ENCODE measurements around the gene ABCB8.
A peak's percentile ranks its signal among the peaks of the same experiment; 100 is the strongest.

- TF ChIP-seq HCFC1 (IDR thresholded peaks at IDR 0.05; ENCODE audit: low read depth, low read length) (no peak), ZNF140 (CRISPR knock-in tag; IDR thresholded peaks at IDR 0.05) (no peak), ZNF274 (IDR thresholded peaks at IDR 0.05; ENCODE audit: borderline replicate concordance, low read depth, low read length) (no peak), XRCC5 (IDR thresholded peaks at IDR 0.05; ENCODE audit: low read depth, low read length) (no peak; the same call in 1 of the 2 replicates), CTCF (IDR thresholded peaks at IDR 0.05 in 2 of 3, conservative IDR thresholded peaks at IDR 0.05 in 1 of 3; ENCODE audit: insufficient read depth in 2 of 3, low read depth in 1 of 3, low read length in 3 of 3) (peak; percentile 41 to 59 (median 52); a peak in 4 of 6 replicates), CBFB (CRISPR knock-in tag; IDR thresholded peaks at IDR 0.05) (no peak), SP1 (CRISPR knock-in tag; IDR thresholded peaks at IDR 0.05) (no peak)
- TF ChIP-seq, protein P1, sequence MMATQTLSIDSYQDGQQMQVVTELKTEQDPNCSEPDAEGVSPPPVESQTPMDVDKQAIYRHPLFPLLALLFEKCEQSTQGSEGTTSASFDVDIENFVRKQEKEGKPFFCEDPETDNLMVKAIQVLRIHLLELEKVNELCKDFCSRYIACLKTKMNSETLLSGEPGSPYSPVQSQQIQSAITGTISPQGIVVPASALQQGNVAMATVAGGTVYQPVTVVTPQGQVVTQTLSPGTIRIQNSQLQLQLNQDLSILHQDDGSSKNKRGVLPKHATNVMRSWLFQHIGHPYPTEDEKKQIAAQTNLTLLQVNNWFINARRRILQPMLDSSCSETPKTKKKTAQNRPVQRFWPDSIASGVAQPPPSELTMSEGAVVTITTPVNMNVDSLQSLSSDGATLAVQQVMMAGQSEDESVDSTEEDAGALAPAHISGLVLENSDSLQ (IDR thresholded peaks at IDR 0.05) = peak; percentile 82
- TF ChIP-seq, protein P2, sequence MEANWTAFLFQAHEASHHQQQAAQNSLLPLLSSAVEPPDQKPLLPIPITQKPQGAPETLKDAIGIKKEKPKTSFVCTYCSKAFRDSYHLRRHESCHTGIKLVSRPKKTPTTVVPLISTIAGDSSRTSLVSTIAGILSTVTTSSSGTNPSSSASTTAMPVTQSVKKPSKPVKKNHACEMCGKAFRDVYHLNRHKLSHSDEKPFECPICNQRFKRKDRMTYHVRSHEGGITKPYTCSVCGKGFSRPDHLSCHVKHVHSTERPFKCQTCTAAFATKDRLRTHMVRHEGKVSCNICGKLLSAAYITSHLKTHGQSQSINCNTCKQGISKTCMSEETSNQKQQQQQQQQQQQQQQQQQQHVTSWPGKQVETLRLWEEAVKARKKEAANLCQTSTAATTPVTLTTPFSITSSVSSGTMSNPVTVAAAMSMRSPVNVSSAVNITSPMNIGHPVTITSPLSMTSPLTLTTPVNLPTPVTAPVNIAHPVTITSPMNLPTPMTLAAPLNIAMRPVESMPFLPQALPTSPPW (CRISPR knock-in tag; IDR thresholded peaks at IDR 0.05) = no peak
Observed at GRCh38 chr7:151003572-151003971, 24.7 kb upstream of the ABCB8 start.

All from K562 (cell line).